NOMO-1 treated with dmso at 0.1 percent for 144 hours (cell line): ENCODE results near the gene MEIOB.
A peak's percentile ranks its signal among the peaks of the same experiment; 100 is the strongest.
"Not testable (repeated sequence)": the region's sequence is repeated elsewhere in the genome, so short reads cannot be mapped to it uniquely, and the experiment has no call there.

Source experiments
- DNase-seq: peaks from one replicate; lab custom pipeline; 2025; ENCODE audit not compliant: unreplicated experiment; lab: John Stamatoyannopoulos, UW

Gene MEIOB

DNA sequence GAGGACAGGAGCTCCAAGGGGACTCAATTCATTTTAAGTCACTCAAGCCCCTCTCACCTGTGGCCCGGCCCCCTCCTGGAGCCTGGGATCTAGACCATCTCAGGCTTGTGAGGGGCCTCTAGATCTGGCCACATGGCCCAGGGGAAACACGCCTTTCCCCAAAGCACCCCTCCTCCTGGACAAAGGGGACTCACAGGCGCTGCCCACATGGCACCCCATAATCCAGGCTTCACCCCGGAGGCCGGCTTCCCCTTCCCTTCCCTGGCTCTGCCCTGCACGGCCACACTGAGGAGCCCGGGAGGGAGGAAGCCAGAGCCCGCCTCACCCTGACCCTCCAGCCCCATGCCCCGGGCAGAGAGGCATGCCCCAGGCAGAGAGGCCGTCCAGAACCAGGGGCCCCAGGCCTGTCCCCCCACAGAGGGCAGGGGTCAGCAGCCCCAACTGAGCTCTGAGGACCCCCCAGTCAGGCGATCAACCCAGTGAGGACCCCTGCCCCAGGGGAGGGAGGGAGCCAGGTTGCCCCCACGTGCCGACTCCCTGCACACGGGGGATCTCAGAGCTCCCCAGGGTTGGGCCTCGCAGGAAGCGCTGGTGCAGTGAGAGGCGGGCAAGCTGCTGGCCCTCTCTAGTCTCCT, 35.4 kb upstream of the MEIOB start:
- no peak for DNase-seq

DNA sequence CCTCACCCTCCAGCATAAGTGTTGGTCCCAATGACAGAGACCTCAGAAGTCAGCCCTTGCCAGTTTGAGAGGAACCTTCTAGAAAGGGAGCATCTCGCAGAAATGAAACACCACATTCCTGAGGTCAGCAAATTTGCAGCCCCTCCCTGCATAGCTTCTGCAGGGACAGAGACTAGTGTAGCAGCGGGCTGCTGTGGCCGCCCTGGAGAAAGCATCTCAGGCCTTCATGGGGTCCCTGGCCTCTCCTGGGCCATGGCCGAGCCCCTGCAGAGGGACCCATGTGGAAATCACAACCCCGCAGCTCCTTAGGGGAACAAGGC, 34.8 kb upstream of the MEIOB start:
- DNase-seq = no peak

DNA sequence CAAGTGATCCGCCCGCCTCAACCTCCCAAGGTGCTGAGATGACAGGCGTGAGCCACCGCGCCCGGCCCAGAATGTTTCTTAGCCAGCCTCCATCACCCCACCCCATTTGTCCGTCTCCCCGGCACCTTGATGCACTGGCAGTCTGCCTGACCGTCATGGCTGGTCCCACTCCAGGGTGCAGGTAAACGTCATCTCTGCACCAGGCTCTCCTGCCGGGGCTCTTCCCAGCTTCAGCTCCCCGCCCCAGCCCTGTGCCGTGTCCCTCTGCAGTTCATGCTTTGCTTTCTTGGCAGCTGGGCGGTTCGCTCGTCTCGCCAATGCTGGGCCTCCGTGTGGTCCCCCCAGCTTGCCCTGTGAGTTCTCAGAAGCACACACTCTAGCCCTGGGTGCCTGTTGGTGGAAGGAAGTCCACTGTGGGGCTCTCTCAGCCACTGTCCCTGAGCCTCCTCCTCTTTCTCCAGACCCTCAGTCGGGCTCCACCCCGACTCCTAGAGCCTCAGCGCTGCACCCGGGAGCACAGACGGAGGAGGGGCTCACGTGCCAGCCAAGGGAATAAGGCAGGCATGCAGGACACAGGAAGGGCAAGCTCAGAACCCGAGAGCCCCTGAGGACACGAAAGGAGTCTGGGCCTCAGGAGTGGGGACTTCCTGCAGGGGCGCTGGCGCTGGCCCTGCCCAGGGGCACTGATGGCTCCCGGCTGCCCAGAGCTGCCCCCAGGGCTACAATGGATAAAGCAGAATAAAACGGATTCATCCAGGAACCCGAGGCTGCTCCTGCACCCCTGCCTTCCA, 34.3 kb upstream of the MEIOB start:
- no peak for DNase-seq

DNA sequence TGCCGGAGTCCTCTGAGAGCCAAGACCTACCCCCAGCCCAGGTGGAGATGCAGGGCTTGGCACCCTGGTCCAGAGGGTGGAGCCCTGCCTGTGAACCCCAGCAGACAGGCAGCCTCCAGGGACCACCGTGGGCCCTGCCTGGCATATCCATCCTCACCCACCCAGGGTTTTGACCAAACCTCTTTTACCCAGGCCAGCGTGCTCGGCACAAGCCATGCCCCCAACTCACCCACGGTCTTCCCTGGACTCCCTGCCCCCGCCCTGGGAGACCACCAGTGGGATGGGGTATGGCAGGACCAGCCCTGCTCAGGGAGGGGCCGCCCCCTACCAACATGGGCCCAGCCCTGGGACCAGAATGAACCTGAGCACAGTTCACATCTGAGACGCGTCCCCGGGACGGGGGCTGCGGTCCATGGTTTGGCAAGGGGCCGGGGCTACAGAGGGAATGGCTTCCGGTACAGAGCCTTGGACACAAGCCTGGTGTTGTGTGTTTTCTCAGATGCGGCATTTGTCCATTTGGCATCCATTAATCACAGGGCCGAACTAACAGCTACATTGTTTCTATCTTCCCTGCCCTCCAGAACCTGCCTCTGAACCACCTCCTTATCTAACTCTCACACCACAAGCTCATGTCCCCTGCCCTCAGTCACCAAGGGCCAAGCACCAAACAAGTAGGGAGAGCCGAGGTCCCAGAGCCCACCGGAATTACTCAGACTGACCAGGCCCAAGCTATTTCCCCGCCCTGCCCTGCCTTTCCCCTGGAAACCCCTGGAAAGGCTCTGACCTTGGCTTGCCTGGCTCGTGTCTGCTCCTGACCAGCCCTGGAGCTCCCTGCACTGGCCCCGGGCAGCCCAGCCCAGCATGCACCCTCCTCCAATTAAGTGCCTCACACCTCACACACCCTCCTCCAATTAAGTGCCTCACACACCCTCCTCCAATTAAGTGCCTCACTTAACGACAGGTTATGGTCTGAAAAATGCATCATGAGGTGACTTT, 32.2 kb upstream of the MEIOB start:
- no peak for DNase-seq

DNA sequence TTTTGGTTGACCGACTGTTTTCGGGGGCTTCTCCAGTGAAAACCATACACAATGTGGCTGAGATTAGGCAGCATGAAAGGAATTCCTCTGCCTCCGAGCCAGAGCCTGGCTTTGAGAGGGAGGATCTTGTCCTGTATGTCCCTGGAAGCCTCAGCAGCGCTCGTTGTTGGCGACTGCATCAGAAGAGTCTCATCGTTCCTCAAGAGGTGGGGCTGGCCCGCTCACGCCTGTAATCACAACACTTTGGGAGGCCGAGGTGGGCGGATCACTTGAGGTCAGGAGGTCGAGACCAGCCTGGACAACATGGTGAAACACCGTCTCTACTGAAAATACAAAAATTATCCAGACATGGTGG, 31.2 kb upstream of the MEIOB start:
- DNase-seq = no peak

DNA sequence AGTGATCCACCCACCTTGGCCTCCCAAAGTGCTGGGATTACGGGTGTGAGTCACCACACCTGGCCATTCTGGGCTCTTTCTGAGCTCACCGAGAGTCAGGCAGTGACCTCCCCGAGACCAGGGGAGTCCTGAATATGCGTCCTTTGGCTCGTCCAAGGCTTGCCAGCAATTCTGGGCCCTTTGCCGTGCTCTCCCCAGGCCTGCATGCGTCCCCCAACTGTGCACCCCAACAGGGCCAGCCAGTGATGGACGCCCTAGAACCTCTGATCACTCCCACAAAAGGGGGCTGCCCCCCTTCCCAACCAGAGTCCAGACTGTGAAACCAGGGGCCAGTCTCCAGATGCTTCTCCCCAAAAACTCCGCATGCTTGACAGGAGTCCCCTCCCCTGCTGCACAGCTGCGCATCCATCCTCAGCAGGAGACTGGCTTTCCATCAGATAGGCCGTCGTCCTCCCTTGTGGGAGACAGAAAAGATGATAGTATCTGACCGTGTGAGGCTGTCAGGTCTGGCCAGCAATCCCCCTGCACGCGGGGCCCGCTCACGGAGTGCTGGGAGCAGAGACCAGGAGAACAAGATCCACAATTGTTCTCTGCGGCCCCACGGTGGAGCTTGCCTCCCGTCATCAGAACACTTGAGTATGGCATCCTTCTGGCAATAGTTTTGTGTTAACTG, 30.7 kb upstream of the MEIOB start:
- DNase-seq = no peak

DNA sequence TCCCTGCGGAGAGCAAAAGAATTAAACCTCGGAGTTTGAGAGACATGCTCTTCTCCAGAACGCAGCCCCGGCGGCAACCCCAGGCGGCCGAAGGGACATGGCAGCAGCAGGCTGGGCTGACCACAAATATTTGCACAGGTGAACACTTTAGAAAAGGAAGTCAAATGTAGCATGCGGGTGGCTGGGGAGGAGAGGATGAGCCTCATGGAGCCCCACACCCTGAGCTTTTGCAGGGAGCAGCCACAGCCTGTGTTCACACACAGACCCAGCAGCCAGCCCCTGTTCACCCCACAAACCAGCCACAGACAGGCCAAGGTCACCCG, 28.4 kb upstream of the MEIOB start:
- no peak for DNase-seq

DNA sequence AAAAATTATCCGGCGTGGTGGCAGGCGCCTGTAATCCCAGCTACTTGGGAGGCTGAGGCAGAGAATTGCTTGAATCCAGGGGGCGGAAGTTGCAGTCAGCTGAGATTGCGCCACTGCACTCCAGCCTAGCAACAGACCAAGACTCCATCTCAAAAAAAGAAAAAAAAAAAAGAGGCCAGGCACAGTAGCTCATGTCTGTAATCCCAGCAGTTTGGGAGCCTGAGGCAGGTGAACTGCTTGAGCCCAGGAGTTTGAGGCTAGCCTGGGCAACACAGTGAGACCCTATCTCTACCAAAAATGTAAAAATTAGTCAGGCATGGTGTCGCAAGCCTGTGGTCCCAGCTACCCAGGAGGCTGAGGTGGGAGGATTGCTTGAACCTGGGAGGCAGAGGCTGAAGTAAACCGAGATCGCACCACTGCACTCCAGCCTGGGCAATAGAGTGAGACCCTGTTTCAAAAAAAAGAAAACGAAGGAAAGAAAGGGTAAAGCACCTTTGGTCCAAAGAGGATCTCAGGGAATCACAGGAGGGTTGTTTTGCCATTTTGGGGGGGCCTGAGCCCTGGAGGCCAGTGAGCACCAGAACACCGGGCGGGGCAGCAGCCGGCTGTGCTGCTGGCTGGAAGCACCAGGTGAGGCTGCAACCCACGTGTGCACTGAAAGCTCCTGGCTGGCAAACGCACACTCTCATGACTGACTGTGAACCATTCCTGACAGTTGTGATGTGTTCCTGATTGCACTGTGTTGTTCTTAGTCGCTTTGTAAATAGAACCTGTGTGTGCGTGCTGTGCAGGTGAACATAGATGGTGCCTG, 27.9 kb upstream of the MEIOB start:
- no peak for DNase-seq

DNA sequence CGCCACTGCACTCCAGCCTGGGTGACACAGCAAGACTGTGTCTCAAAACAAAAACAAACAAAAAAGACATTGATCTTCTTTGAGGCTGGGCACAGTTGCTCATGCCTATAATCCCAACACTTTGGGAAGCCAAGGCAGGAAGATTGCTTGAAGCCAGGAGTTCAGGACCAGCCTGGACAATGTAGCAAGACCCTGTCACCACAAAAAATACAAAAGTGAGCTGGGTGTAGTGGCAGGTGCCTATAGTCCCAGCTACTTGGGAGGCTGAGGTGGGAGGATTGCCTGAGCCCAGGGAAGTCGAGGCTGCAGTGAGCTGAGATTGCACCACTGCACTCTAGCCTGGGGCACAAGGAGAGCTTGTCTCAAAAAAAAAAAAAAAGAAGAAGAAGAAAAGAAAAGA, 25.7 kb upstream of the MEIOB start:
- DNase-seq = not testable (repeated sequence)

DNA sequence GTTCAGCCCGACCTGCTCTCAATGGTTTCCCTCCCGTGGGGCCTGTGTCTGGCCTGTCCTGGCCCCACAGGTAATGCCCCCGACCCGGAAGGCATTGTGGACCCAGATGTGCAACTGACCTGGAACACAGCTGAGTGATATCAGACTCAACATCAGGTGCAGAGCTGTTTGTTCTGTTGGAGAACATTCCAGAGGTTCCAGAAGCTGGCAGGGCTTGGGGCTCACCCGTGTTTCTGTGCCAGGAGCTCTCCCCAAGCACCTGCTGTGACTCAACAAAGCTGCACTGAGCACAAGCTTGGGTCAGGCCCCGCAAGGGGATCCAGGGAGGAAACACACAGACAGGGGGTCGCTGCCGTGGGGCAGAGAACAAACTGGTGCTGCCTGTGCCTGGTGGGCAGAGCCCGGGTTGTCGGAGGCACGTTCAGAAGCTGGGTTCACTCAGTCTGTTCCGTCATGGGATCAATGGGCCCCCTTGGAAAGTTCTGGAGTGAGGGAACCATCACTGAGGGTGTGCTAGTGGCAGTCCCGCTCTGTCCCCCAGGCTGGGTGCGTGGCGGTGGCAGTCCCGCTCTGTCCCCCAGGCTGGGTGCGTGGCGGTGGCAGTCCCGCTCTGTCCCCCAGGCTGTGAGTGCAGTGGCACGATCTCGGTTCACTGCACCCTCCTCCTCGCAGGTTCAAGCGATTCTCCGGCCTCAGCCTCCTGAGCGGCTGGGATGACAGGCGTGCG, 24.1 kb upstream of the MEIOB start:
- no peak for DNase-seq

DNA sequence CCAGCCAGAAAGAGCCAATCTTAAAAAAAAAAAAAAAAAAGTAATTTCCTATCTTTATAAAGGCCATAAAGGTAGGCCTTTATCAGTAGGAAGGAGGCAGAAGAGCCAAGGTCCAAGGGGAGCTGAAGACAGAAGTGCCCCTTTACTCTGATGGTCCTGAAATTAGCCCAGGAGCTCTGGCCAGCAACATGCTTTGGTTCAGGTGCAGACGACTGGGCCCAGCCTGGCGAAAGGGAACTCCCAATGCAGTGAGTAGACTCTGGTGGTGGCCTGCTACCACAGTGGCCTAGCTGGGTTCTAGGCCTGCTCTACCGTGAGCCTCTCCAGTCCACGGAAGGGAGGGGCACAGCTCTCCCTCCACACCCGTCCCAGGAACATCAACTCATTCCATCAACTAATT, 23.1 kb upstream of the MEIOB start:
- no peak for DNase-seq

DNA sequence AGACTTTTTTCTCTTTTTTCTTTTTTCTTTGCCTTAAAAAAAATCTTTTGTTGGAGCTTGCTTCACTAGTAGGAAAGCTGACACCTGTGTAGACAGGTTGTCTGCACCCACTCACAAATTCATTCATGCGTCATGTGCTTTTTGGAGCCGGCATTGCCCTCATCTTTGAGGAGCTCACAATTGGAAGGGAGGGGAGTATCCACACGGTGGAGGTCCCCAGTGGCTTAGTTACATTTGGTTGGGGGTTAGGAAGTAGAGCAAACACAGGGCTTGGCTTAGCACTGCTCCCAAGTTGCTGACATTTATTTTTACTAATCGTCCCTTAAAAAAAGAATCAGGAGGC, 18.7 kb upstream of the MEIOB start:
- no peak for DNase-seq

DNA sequence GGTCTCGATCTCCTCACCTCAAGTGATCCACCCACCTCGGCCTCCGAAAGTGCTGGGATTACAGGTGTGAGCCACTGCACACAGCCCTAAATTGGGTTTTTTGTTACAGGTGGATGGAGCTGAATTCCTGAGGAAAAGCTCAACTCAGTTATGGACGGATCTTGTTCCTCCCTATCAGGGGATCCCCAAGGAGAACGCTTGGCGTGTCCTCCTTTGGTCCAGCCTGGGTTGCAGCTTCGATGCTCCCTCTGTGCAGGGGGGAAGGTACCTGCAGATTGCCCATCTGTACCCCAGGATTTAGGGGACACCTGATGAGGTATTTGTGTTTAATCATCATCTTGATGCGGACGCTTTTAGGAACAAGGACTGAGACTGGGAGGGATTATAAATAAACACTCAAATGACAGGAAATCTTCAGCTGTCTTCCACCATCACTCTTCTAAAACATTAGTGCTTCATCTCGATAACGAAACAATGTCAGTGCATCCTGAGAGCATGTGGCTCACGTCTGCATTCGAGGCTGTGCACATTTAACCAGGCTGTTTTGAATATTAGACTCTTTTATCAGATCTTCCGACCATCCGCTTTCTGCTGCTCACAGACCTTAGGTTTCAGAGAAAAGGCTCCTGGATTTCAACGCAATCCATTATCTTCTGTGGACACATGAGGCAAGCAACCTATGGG, 18.2 kb upstream of the MEIOB start:
- no peak for DNase-seq

DNA sequence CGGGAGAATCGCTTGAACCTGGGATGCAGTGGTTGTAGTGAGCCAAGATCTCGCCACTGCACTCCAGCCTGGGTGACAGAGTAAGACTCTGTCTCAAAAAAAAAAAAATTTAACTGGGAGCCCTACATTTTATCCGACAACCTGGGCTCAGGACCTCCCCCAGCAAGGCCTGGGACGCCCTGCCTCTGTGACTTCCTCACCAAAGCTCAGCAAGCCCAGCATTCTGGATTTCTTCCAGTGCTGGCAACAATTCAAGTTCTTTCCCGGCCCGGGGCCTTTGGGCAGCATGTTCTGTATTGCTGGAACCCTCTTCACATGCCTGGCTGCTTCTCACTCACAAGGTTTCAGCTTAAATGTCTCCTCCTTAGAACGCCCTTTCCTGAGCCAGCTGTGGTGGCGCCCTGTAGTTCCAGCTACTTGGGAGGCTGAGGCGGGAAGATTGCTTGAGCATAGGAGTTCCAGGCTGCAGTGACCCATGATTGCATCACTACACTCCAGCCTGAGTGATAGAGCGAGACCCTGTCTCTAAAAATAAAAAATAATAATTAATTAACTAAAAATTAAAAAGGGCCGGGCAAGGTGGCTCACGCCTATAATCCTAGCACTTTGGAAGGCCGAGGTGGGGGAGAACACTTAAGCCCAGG, 15.9 kb upstream of the MEIOB start:
- no peak for DNase-seq

DNA sequence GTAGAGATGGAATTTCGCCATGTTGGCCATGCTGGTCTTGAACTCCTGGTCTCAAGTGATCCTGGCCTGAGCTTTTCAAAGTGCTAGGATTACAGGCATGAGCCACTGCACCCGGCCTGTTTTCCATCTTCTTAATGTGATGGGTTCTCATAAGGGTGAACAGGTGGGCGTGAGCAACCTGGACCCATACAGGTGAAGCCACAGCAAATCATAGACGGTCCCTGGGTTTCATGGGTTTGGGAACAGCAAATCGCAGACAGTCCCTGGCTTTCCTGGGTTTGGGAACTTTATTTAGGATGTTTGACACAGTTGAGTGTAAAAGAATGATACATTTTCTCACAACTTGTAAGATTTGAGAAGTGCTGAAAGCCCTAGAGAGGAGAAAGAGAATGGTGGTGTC, 12.9 kb upstream of the MEIOB start:
- DNase-seq = no peak

DNA sequence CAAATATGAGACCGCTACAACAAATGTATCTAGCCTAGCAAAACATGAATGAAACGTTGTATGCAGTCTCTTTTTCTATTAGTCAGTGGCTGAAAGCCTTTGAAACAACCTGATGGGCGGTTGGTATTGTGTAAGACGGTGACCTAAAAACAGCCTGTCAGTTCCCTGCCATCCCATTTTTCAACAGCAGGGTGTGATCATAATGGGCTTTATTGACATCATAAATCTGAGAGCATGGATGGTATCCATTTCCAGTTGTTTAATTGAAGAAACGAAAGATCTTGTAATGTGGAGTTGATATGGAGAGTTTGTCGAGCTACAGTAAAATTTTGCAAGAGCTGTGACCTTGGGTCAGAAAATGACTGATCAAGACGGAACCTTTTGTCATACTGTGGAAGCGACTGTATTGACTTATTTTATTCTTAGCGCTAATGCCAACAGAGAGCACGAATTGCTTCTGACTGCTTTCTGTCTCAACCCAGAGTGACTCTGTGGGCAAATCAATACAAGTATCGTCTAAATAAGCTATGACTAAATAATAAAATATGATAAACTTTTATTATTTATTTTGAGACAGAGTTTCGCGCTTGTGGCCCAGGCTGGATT, 12.3 kb upstream of the MEIOB start:
- DNase-seq = peak; percentile 82

DNA sequence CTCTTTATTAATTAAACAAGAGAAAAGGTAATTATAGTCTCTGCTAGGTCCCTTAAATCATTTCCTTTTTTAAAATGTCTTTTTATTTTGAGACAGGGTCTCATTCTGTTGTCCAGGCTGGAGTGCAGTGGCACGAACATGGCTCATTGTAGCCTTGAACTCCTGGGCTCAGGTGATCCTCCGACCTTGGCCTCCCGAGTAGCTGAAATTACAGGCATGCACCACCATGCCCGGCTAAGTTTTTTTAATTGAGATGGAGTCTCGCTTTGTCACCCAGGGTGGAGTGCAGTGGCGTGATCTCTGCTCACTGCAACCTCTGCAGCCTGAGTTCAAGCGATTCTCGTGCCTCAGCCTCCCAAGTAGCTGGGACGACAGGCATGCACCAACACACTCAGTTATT, 9.2 kb upstream of the MEIOB start:
- DNase-seq = not testable (repeated sequence)

DNA sequence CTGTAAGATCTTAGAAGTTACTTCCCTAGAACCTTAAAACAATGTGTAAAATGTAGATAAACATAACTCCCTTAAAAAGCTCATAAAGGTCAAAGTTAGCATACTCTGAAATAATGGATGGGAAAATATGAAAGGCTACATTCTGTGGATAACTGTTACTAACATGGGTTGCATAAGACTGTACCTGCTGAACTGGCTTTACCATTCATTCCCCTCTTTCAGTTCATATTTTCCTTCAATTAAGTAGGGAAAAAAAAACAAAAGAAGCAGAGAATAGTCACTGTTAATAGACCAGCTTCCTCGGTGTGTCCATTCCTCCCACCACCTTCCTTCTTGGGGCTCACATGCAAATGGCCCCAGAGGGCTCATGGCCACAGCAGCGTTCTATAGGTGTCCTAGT, 7.5 kb upstream of the MEIOB start:
- DNase-seq = no peak

DNA sequence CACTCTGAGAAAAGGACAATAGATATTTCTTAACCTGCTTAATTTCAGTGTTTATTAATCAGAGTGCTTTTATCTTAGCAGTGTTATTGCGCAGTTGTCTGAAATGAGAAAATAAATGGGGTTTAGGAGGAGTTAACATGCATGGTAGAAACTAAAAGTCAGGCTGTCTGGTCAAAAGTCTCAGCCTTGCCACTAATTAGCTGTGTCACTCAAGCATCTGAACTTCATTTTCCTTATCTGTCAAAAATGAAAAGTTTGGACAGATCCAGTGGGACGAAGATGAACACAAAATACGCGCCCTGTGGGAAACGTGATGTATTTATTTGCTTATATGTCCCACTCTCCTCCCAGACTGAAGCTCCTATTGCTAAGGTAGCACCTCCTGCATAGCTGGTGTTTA, 6.3 kb upstream of the MEIOB start:
- no peak for DNase-seq
